Thyroid gland (tissue), 4 donors: ENCODE data around the gene JOSD2.

ENCODE experiments used
- POLR2A ChIP-seq, 2 donors: fragments of 450-650 bp; IDR thresholded peaks; one replicate each; pipeline ENCODE4 v1.6.1; 2017; ENCODE audit warnings: antibody characterized with exemption in 2 of 2, mild to moderate bottlenecking in 2 of 2, moderate library complexity in 1 of 2
- TF ChIP-seq, protein P1 (sequence below), 6 experiments: fragments of 200-600 bp in 3 of 6; fragments of 450-650 bp in 3 of 6; sonication (generic) in 3 of 6; IDR thresholded peaks; one replicate each; pipeline ENCODE4 v1.5.1; 2016 to 2019; ENCODE audit warnings: antibody characterized with exemption in 6 of 6, mild to moderate bottlenecking in 2 of 6, inconsistent platforms in 1 of 6, moderate library complexity in 1 of 6

DNA sequence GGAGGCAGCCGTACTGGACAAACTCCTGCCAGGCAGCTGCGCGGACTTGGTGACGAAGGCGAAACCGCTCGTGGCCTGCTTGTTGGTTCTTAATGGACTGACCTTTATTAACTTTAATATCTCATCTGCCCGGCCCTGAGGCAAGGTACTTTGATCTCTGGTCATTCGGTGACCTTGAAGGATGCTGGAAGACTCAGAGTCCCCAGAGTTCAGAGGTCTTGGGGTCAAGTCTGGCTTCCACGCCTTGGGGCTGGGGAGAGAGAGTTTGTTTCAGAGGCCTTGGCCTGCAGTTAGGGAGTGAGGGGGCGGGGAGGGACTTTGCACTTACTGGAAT, 44.3 kb downstream of the JOSD2 start:
- TF ChIP-seq, protein P1, sequence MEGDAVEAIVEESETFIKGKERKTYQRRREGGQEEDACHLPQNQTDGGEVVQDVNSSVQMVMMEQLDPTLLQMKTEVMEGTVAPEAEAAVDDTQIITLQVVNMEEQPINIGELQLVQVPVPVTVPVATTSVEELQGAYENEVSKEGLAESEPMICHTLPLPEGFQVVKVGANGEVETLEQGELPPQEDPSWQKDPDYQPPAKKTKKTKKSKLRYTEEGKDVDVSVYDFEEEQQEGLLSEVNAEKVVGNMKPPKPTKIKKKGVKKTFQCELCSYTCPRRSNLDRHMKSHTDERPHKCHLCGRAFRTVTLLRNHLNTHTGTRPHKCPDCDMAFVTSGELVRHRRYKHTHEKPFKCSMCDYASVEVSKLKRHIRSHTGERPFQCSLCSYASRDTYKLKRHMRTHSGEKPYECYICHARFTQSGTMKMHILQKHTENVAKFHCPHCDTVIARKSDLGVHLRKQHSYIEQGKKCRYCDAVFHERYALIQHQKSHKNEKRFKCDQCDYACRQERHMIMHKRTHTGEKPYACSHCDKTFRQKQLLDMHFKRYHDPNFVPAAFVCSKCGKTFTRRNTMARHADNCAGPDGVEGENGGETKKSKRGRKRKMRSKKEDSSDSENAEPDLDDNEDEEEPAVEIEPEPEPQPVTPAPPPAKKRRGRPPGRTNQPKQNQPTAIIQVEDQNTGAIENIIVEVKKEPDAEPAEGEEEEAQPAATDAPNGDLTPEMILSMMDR (IDR thresholded peaks at IDR 0.05) = no peak
- no peak for TF ChIP-seq POLR2A (IDR thresholded peaks at IDR 0.05)
